A549 (cell line): ENCODE data around the gene LEKR1. TPM values are rescaled to one million over a fixed set of nuclear protein-coding genes. Genes with fewer than 3 reads are reported as not detected.

ENCODE experiments used
- ATAC-seq, 2 experiments: fragments of 200-7000 bp in 1 of 2; fragments of >200 bp in 1 of 2; cut with Nextera tagmentation in 1 of 2; cut with Tn5 transposase in 1 of 2; 3 replicates each; pipeline versions ENCODE4 v1.8.0 to v1.9.1; 2018 to 2020; ENCODE audit warnings: mild to moderate bottlenecking in 1 of 2, moderate library complexity in 1 of 2
- CTCF ChIA-PET: fragments of 300-600 bp; sonication (Branson Sonifier 250); formaldehyde crosslinking; extraction: SDS; loops from one replicate; lab custom pipeline; 2021; ENCODE audit warnings: antibody characterized with exemption, inconsistent platforms; lab: Yijun Ruan, JAX
- POLR2A ChIA-PET: fragments of 350-600 bp; formaldehyde crosslinking; extraction: SDS; loops from one replicate; lab custom pipeline; 2021; ENCODE audit warnings: antibody characterized with exemption, inconsistent platforms; lab: Yijun Ruan, JAX
- DNase-seq, 2 experiments: peaks; one replicate each; pipeline versions ENCODE4 v3.0.0 to v3.0.0-alpha.2; 2011 to 2016; ENCODE audit warnings: low read depth in 1 of 2, low spot score in 1 of 2
- FAIRE-seq: peaks from 2 replicates; lab custom pipeline; 2011; peaks lifted over from hg19 to GRCh38; lab: Jason Lieb, UNC
- H3K27ac ChIP-seq, 2 experiments: fragments of >200 bp; sonication (Bioruptor Twin); formaldehyde crosslinking; 3 replicates each; pipeline ENCODE4 v1.5.1; 2016 to 2017
- H3K4me1 ChIP-seq: fragments of >200 bp; sonication (Bioruptor Twin); formaldehyde crosslinking; 3 replicates; pipeline ENCODE4 v1.6.1; 2016
- H3K4me2 ChIP-seq: fragments of >200 bp; sonication (Bioruptor Twin); formaldehyde crosslinking; 3 replicates; pipeline ENCODE4 v1.6.1; 2016
- H3K4me3 ChIP-seq: fragments of >200 bp; sonication (Bioruptor Twin); formaldehyde crosslinking; 3 replicates; pipeline ENCODE4 v1.5.1; 2016
- H3K9me3 ChIP-seq: fragments of >200 bp; sonication (Bioruptor Twin); formaldehyde crosslinking; 3 replicates; pipeline ENCODE4 v1.6.1; 2016
- CBX2 ChIP-seq: fragments of 200-600 bp; sonication (generic); IDR thresholded peaks from 2 replicates; pipeline ENCODE4 v1.6.1; 2016; ENCODE audit warnings: low read depth, mild to moderate bottlenecking, borderline replicate concordance
- FOSL2 ChIP-seq, 2 experiments: fragments of 450-650 bp in 1 of 2; fragments of >200 bp in 1 of 2; sonication (Bioruptor Twin) in 1 of 2; formaldehyde crosslinking; IDR thresholded peaks; 2 replicates each; pipeline versions ENCODE4 v1.5.0 to v1.6.1; 2016 to 2020; ENCODE audit warnings: mild to moderate bottlenecking in 1 of 2, moderate library complexity in 1 of 2
- FOXS1 ChIP-seq: fragments of 250-450 bp; sonication (Bioruptor Pico); IDR thresholded peaks from 2 replicates; pipeline ENCODE4 v1.5.0; 2020; ENCODE audit warnings: mild to moderate bottlenecking, moderate library complexity
- HDAC2 ChIP-seq: fragments of 200-600 bp; sonication (generic); IDR thresholded peaks from 2 replicates; pipeline ENCODE4 v1.6.1; 2016
- HOXA7 ChIP-seq: fragments of 250-450 bp; sonication (Bioruptor Pico); IDR thresholded peaks from 2 replicates; pipeline ENCODE4 v1.5.0; 2020; ENCODE audit warnings: mild to moderate bottlenecking, moderate library complexity
- HOXB5 ChIP-seq: fragments of 250-450 bp; sonication (Bioruptor Pico); IDR thresholded peaks from 2 replicates; pipeline ENCODE4 v1.5.0; 2020; ENCODE audit warnings: mild to moderate bottlenecking, moderate library complexity
- JUN ChIP-seq, 2 experiments: fragments of >200 bp; sonication (Bioruptor Twin); formaldehyde crosslinking; IDR thresholded peaks; 2 replicates in 1 of 2; 3 replicates in 1 of 2; pipeline ENCODE4 v1.6.1; 2016 to 2017
- NPAS2 ChIP-seq: fragments of 250-450 bp; sonication (Bioruptor Pico); IDR thresholded peaks from 2 replicates; pipeline ENCODE4 v1.8.0; 2022; ENCODE audit warnings: mild to moderate bottlenecking, moderate library complexity, borderline replicate concordance
- POLR2A ChIP-seq: IDR thresholded peaks from 2 replicates; pipeline ENCODE4 v1.6.1; 2012; ENCODE audit warnings: mild to moderate bottlenecking, low read length
- POLR2AphosphoS2 ChIP-seq: conservative IDR thresholded peaks from 2 replicates; pipeline ENCODE4 v1.6.1; 2012; ENCODE audit warnings: low read length, improper control_type of control experiment, inconsistent platforms
- RARB ChIP-seq: fragments of 250-450 bp; sonication (Bioruptor Pico); IDR thresholded peaks from 2 replicates; pipeline ENCODE4 v1.8.0; 2021; ENCODE audit warnings: mild to moderate bottlenecking, moderate library complexity
- RFX5 ChIP-seq: fragments of 450-650 bp; IDR thresholded peaks from 2 replicates; pipeline ENCODE4 v1.7.1; 2014; ENCODE audit warnings: antibody characterized with exemption, mild to moderate bottlenecking, moderate library complexity
- RNF2 ChIP-seq: fragments of 200-600 bp; sonication (generic); IDR thresholded peaks from 2 replicates; pipeline ENCODE4 v1.6.1; 2016; ENCODE audit warnings: low read depth, mild to moderate bottlenecking, antibody characterized with exemption, moderate library complexity, borderline replicate concordance
- TFCP2L1 ChIP-seq: fragments of 250-450 bp; sonication (Bioruptor Pico); IDR thresholded peaks from 2 replicates; pipeline ENCODE4 v1.5.0; 2021; ENCODE audit warnings: mild to moderate bottlenecking
- ZFP36 ChIP-seq: fragments of 450-650 bp; IDR thresholded peaks from 2 replicates; pipeline ENCODE4 v1.6.1; 2014; ENCODE audit warnings: borderline replicate concordance; ENCODE audit not compliant: partially characterized antibody
- WGBS: methylation state at CpG from one replicate; pipeline ENCODE4 v1.1.6; 2017; ENCODE audit errors: missing lambda C conversion rate; 5-methylcytosine and 5-hydroxymethylcytosine counted together
- polyA plus RNA-seq, 4 experiments: library from polyadenylated mRNA; depleted of rRNA in 3 of 4; stranded (reverse); fragments of >200 nt; fragmentation: RNase III in 1 of 4; extraction: RNeasy Plus Mini Kit Qiagen cat#74134 plus additional on column Dnase treatment in 1 of 4; gene quantifications; 2 replicates in 3 of 4; 3 replicates in 1 of 4; pipeline ENCODE4 v1.2.3, GENCODE V29; 2011 to 2017
- TF ChIP-seq, protein P1 (sequence below): IDR thresholded peaks from 2 replicates; pipeline ENCODE4 v1.6.1; 2012; ENCODE audit warnings: low read depth, borderline replicate concordance
- TF ChIP-seq, protein P2 (sequence below): fragments of >200 bp; sonication (Bioruptor Twin); formaldehyde crosslinking; IDR thresholded peaks from 3 replicates; pipeline ENCODE4 v1.5.1; 2016
- TF ChIP-seq, protein P3 (sequence below): fragments of 450-650 bp; IDR thresholded peaks from 2 replicates; pipeline ENCODE4 v1.6.1; 2014; ENCODE audit warnings: antibody characterized with exemption
- TF ChIP-seq, protein P4 (sequence below): IDR thresholded peaks from 2 replicates; pipeline ENCODE4 v1.6.1; 2012
- TF ChIP-seq, protein P5 (sequence below): fragments of >200 bp; sonication (Bioruptor Twin); formaldehyde crosslinking; IDR thresholded peaks from 3 replicates; pipeline ENCODE4 v1.6.1; 2016
- TF ChIP-seq, protein P6 (sequence below): fragments of 150-350 bp; IDR thresholded peaks from 2 replicates; pipeline ENCODE4 v1.6.1; 2014; ENCODE audit warnings: low read depth, mild to moderate bottlenecking, low read length

LEKR1 gene
- polyA plus RNA-seq, 2 of the 4 experiments (the other 2 are of a cell fraction): 1.3 to 1.4 TPM

DNA sequence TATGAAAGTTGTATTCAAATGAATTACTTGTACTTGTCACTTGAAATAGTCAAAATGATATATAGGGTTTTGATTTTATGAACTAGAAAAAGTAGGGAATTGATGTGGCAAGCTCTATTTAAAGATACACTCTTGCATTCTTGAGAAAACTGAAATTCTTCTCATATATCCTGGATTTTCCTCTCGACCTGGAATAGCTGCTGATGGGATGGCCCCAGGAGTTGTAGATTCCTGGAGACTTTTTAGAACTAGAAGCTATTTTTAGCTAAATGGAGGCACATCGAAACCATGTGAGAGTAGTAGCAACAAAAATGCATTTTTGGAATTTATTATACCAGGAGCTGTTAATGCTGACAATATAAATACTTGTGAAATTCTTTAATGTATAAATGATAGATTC, 125.9 kb downstream of the LEKR1 start (continued):
- TF ChIP-seq, protein P1, sequence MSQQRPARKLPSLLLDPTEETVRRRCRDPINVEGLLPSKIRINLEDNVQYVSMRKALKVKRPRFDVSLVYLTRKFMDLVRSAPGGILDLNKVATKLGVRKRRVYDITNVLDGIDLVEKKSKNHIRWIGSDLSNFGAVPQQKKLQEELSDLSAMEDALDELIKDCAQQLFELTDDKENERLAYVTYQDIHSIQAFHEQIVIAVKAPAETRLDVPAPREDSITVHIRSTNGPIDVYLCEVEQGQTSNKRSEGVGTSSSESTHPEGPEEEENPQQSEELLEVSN: no peak

DNA sequence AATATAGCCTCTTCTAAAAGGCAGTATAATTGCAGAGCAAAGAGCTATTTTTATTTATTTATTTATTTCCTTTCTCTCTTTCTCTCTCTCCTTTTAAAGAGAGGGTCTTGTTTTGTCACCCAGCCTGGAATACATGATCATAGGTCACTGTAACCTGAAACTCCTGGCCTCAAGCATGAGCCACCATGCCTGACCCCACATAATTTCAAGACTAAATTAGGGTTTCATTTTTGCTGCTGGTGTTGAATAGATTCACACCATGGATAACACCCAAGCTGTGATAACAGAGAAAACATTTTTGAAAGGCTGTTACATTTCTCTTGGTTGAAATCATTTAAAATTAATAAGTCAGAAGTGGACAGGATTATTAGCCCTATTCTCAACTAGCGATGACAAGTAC, 131.6 kb downstream of the LEKR1 start:
- no peak for ATAC-seq
- CTCF ChIA-PET: no interaction called here
- no peak for TF ChIP-seq HOXA7 (CRISPR knock-in tag)
- no peak for TF ChIP-seq POLR2AphosphoS2
- TF ChIP-seq, protein P2, sequence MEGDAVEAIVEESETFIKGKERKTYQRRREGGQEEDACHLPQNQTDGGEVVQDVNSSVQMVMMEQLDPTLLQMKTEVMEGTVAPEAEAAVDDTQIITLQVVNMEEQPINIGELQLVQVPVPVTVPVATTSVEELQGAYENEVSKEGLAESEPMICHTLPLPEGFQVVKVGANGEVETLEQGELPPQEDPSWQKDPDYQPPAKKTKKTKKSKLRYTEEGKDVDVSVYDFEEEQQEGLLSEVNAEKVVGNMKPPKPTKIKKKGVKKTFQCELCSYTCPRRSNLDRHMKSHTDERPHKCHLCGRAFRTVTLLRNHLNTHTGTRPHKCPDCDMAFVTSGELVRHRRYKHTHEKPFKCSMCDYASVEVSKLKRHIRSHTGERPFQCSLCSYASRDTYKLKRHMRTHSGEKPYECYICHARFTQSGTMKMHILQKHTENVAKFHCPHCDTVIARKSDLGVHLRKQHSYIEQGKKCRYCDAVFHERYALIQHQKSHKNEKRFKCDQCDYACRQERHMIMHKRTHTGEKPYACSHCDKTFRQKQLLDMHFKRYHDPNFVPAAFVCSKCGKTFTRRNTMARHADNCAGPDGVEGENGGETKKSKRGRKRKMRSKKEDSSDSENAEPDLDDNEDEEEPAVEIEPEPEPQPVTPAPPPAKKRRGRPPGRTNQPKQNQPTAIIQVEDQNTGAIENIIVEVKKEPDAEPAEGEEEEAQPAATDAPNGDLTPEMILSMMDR: no peak
- TF ChIP-seq CBX2: no peak
- no peak for TF ChIP-seq RNF2
- TF ChIP-seq ZFP36: no peak
- TF ChIP-seq, protein P3, sequence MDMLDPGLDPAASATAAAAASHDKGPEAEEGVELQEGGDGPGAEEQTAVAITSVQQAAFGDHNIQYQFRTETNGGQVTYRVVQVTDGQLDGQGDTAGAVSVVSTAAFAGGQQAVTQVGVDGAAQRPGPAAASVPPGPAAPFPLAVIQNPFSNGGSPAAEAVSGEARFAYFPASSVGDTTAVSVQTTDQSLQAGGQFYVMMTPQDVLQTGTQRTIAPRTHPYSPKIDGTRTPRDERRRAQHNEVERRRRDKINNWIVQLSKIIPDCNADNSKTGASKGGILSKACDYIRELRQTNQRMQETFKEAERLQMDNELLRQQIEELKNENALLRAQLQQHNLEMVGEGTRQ: no peak
- no peak for TF ChIP-seq JUN (IDR thresholded peaks at IDR 0.05)
- TF ChIP-seq, protein P4, sequence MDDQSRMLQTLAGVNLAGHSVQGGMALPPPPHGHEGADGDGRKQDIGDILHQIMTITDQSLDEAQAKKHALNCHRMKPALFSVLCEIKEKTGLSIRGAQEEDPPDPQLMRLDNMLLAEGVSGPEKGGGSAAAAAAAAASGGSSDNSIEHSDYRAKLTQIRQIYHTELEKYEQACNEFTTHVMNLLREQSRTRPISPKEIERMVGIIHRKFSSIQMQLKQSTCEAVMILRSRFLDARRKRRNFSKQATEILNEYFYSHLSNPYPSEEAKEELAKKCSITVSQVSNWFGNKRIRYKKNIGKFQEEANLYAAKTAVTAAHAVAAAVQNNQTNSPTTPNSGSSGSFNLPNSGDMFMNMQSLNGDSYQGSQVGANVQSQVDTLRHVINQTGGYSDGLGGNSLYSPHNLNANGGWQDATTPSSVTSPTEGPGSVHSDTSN: no peak
- no peak for TF ChIP-seq FOXS1 (CRISPR knock-in tag)
- no peak for TF ChIP-seq FOSL2 (IDR thresholded peaks at IDR 0.05)
- no peak for TF ChIP-seq FOSL2 (CRISPR knock-in tag; IDR thresholded peaks at IDR 0.05)
- no peak for TF ChIP-seq NPAS2 (CRISPR knock-in tag)
- TF ChIP-seq RFX5: no peak
- no peak for TF ChIP-seq HOXB5
- TF ChIP-seq, protein P5, sequence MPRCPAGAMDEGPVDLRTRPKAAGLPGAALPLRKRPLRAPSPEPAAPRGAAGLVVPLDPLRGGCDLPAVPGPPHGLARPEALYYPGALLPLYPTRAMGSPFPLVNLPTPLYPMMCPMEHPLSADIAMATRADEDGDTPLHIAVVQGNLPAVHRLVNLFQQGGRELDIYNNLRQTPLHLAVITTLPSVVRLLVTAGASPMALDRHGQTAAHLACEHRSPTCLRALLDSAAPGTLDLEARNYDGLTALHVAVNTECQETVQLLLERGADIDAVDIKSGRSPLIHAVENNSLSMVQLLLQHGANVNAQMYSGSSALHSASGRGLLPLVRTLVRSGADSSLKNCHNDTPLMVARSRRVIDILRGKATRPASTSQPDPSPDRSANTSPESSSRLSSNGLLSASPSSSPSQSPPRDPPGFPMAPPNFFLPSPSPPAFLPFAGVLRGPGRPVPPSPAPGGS: no peak
- TF ChIP-seq RARB (CRISPR knock-in tag): no peak
- no peak for TF ChIP-seq TFCP2L1 (CRISPR knock-in tag)
- TF ChIP-seq, all 56 proteins: peak for 0
- Histone ChIP-seq H3K4me2 (no peak overlapping the region), H3K9me3 (no peaks in the 10 kb centered on the region), H3K27ac (no peak overlapping the region), H3K4me1 (no peaks in the 10 kb centered on the region), H3K4me3 (no peak overlapping the region)
- POLR2A ChIA-PET: no interaction called here
- FAIRE-seq (no peak), DNase-seq (no peak)
- 98% methylated on average over 1 of the region's 1 CpG for WGBS

DNA sequence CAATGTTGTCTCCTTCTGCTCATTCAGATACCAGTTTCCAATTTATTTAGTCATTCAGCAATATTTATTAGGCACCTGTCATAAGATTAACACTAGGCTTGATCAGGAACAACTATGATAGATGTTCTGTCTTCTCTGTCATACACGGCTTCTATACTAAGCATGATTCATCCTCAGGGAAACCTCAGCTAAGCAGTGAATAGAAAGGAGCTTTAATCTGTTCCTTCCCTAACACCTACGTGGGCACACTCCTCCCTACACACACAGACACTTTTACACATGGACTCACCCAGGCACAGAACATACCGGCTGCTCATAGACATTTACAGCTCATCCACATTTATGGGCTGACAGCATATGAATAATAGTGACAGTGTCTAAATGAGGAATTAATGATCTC, 136.9 kb downstream of the LEKR1 start:
- POLR2A ChIA-PET: no interaction called here
- no peak for ATAC-seq

More for the DNA sequence above, 136.9 kb downstream of the LEKR1 start:
- CTCF ChIA-PET: interaction anchor here (1.4 kb wide), 1 partner anchor 118 kb away, joined by 4 read pairs; no protein-coding TSS in a partner anchor
- WGBS: 49% methylated on average over 3 of the region's 3 CpGs
- TF ChIP-seq, protein P6, sequence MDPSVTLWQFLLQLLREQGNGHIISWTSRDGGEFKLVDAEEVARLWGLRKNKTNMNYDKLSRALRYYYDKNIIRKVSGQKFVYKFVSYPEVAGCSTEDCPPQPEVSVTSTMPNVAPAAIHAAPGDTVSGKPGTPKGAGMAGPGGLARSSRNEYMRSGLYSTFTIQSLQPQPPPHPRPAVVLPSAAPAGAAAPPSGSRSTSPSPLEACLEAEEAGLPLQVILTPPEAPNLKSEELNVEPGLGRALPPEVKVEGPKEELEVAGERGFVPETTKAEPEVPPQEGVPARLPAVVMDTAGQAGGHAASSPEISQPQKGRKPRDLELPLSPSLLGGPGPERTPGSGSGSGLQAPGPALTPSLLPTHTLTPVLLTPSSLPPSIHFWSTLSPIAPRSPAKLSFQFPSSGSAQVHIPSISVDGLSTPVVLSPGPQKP: no peak
- TF ChIP-seq POLR2A (no peak), HDAC2 (no peak)
- TF ChIP-seq, protein P2: no peak
- H3K9me3 ChIP-seq: no peaks in the 10 kb centered on the region
- no peaks in the 10 kb centered on the region for H3K4me1 ChIP-seq
- H3K4me2 ChIP-seq: no peak overlapping the region
- no peak overlapping the region for H3K4me3 ChIP-seq
- DNase-seq (no peak), FAIRE-seq (no peak)
- H3K27ac ChIP-seq: no peak overlapping the region
